GM21717 (cell line): ENCODE data around the gene TBC1D10B.

Source experiments
- ATAC-seq: cut with Tn5 transposase; IDR thresholded peaks from one replicate; pipeline ENCODE4 v1.9.1; 2021; ENCODE audit warnings: mild to moderate bottlenecking, moderate library complexity; ENCODE audit not compliant: unreplicated experiment

TBC1D10B gene, protein sequence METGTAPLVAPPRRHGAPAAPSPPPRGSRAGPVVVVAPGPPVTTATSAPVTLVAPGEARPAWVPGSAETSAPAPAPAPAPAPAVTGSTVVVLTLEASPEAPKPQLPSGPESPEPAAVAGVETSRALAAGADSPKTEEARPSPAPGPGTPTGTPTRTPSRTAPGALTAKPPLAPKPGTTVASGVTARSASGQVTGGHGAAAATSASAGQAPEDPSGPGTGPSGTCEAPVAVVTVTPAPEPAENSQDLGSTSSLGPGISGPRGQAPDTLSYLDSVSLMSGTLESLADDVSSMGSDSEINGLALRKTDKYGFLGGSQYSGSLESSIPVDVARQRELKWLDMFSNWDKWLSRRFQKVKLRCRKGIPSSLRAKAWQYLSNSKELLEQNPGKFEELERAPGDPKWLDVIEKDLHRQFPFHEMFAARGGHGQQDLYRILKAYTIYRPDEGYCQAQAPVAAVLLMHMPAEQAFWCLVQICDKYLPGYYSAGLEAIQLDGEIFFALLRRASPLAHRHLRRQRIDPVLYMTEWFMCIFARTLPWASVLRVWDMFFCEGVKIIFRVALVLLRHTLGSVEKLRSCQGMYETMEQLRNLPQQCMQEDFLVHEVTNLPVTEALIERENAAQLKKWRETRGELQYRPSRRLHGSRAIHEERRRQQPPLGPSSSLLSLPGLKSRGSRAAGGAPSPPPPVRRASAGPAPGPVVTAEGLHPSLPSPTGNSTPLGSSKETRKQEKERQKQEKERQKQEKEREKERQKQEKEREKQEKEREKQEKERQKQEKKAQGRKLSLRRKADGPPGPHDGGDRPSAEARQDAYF

DNA sequence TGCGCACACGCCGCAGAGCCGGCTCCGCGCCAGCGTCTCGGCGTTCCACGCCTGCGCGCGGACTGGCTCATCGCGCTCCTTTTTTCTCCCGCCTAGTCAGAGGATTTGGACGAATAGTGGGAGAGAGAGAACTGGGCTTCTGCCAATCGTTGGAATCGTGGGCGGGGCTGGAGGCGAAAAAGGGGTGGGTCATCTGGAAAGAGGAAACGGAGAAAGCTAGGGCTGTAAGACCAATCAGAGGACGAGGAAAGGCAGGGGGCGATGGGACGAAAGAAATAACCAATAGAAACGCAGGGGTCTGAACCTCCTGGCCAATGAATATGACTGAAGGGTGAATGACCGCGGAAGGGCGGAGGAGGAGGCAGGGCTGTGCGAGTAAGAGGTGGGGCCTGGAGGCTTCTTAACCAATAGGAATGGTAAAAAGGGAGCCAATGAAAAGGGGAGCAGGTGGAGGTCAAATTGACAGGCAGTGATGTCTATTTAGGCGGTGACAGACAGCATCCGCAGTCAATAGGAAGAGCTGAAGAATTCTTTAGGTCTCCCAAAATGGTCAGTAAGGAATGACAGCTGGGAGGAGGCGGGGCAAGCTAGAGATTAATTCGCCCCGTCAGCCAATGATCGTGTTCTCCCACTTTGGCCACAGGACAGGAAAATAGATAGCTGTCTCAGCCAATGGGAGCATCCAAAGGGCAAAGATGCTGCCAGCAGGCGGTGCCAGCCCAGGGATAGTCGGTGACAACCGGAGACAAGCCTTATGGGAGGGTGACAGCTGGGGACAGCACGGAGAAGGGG lies at the start of gene TBC1D10B:
Gene TBC1D10B, minus strand, starts transcription at position 39 of the 792 bp plus-strand sequence. CDS start 311 bp downstream, outside the sequence.
- peak; percentile 74 for ATAC-seq

- no peak for ATAC-seq
These were observed 48.3 kb upstream of the TBC1D10B start for GRCh38 chr16:30418350-30419181.

DNA sequence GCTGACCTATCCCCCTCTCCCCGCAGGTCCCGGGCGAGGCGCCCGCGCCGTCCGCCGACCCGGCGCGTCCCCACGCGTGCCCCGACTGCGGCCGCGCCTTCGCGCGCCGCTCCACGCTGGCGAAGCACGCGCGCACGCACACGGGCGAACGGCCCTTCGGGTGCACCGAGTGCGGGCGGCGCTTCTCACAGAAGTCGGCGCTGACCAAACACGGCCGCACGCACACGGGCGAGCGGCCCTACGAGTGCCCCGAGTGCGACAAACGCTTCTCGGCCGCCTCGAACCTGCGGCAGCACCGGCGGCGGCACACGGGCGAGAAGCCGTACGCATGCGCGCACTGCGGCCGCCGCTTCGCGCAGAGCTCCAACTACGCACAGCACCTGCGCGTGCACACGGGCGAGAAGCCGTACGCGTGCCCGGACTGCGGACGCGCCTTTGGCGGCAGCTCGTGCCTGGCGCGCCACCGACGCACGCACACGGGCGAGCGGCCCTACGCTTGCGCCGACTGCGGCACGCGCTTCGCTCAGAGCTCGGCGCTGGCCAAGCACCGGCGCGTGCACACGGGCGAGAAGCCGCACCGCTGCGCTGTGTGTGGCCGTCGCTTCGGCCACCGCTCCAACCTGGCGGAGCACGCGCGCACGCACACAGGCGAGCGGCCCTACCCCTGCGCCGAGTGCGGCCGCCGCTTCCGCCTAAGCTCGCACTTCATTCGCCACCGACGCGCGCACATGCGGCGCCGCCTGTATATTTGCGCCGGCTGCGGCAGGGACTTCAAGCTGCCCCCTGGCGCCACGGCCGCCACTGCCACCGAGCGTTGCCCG lies 47.4 kb upstream of the TBC1D10B start:
- peak; percentile 65 for ATAC-seq

DNA sequence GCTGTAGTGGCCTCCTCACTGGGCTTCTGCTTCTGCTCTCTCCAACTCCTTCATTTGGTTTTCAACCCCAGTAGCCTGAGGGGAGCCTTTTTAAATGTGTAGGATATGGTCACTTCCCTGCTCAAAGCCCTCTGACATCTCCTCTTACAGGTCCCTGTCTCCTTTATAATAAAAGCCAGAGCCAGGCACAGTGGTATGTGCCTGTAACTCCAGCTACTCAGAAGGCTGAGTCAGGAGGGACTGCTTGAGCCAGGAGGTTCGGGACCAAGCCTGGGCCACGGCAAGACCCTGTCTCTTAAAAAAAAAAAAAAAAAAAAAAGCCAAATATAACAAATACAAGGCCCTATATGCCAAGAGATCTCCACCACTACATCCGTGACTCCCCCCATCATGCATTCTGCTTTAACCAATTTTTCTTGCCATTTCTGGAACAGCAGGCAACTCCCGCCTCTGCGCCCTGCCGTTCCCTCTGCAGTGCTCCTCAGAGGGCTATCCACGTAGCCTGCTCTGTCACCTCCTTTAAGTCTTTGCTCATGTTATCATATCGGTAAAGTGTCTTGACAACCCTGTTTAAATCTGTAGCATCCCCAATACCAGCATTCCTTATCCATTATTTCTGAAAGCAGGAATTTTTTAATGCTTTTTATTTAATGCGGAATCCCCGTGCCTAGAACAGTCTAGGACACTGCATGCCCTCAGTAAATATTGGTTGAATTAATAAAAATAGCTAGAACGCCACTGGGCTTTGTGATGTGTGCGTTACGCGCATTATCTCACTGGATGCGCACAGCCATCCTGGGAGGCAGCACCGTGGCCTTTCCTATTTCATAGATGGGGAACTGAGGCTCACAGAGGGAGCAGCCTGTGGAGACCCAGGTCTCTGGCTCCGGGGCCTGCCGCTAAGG lies 46.6 kb upstream of the TBC1D10B start:
- ATAC-seq = no peak

GRCh38 chr16:30416047-30416603 lies 45.8 kb upstream of the TBC1D10B start:
- ATAC-seq = no peak

- ATAC-seq = no peak
These were observed 43.9 kb upstream of the TBC1D10B start for GRCh38 chr16:30414159-30414558.

DNA sequence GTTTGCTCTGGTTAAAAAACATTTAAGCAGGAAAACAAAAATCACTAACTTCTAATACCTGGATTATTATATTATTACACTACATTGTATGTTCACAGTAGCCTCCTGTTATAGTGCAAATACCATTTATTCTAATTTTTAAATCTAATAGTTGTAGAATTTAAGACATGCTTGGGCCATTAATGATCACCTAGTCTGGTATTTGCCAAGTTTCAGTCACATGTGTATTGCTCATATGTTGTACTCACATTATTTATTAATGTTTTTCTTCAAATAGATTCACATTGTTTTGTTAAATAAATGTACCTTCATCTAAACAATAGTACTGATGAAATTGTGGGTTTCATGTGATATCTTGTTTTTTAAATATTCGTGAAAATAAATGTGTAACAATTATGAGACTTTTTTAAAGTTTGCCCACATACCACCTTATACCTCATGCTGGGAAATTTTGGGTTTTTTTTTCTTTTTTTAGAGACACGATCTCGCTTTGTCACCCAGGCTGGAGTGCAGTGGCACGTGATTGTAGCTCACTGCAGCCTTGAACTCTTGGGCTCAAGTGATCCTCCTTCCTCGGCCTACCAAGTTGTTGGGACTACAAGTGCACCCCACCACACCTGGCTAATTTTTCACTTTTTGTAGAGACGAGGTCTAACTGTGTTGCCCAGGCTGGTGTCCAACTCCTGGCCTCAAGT lies 43.0 kb upstream of the TBC1D10B start:
- no peak for ATAC-seq

- ATAC-seq = no peak
These were observed 39.1 kb upstream of the TBC1D10B start for GRCh38 chr16:30409125-30410060.

- peak; percentile 11 for ATAC-seq
These were observed 37.7 kb upstream of the TBC1D10B start for GRCh38 chr16:30407804-30408534.

DNA sequence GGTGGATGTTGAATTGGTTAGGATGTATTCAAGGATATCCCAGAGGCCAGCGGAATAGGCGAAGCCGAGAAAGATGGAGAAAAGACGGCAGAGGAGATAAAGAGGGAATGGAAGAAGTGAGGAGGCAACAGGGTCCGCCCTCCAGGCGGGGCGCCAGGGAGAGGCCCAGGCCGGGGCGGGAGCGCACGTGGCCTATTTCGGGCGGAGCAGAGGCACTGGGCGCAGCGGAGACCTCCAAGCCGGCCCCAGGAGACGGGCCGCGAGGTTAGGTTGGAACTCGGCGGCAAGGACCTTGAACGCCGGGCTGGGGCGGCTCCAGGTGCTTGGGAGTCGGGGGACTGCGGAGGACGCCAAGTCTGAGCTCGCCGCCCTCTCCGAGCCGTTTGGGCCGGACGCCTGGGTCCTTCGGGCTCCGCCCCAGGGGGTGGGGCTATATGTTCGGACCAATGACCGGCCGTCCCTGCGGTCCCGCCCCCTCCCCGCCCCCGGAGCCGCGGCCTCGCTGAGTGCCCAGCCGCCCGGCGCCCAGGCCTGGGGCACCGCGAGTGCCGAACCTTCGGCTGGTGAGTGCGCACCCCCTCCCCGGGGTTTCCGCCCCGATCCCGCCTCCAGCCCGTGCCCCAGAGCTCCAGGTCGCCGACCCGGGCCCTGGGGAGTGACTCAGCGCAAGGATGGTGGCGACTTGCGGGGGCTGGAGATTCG lies 37.0 kb upstream of the TBC1D10B start, which contains the start of gene ZNF771:
Gene ZNF771, plus strand, starts transcription at position 505 of the 702 bp plus-strand sequence. CDS start 448 bp downstream, outside the sequence.
- peak; percentile 76 for ATAC-seq

DNA sequence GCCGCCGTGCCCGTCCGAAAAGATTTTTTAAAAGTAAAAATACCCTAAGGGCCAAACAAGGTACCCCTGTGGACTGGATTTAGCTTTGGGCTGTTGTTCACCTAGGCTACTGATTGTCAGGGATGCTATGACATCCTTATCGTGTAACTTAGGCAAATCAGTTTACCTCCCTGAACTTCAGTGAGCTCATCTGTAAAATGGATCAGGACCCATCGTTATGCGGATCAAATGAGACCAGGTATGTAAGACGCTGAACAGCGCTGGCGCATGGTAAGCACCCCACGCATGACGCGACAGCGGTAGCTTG lies 36.5 kb upstream of the TBC1D10B start:
- no peak for ATAC-seq

GRCh38 chr16:30401768-30402425 lies 31.6 kb upstream of the TBC1D10B start:
- ATAC-seq = no peak

GRCh38 chr16:30399435-30400186 lies 29.3 kb upstream of the TBC1D10B start:
- ATAC-seq = no peak
